ENCODE data around the gene CD19. TPM values are rescaled to one million over a fixed set of nuclear protein-coding genes. Genes with fewer than 3 reads are reported as not detected.
"Not testable (repeated sequence)": the region's sequence is repeated elsewhere in the genome, so short reads cannot be mapped to it uniquely, and the experiment has no call there.

The CD19 gene
- total RNA-seq: not detected

DNA sequence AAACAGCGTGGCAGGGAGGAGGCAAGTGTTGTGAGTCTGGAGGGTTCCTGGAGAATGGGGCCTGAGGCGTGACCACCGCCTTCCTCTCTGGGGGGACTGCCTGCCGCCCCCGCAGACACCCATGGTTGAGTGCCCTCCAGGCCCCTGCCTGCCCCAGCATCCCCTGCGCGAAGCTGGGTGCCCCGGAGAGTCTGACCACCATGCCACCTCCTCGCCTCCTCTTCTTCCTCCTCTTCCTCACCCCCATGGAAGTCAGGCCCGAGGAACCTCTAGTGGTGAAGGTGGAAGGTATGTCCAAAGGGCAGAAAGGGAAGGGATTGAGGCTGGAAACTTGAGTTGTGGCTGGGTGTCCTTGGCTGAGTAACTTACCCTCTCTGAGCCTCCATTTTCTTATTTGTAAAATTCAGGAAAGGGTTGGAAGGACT, at the start of gene CD19:
Gene CD19, plus strand, starts transcription at position 171 of the 425 bp plus-strand sequence. Its CDS starts 30 bp downstream, at position 201.
- no peak for DNase-seq
- peaks cover 18% of the 10 kb centered on the region for H3K4me1 Mint-ChIP-seq
- H3K9me3 Mint-ChIP-seq (ENCODE audit: low read depth): no peaks in the 10 kb centered on the region
- CTCF ChIA-PET: interaction anchor here (1.7 to 2.6 kb wide), 2 partner anchors 9 to 13 kb away, joined by 5 to 16 read pairs; no protein-coding TSS in a partner anchor
- peak within 1 kb of the TSS; percentile 4 for H3K27ac Mint-ChIP-seq
- H3K27me3 Mint-ChIP-seq: no peaks in the 10 kb centered on the region
- H3K36me3 Mint-ChIP-seq: no peaks in the 10 kb centered on the region
- no peak within 1 kb of the TSS for H3K4me3 Mint-ChIP-seq
- no peak for ATAC-seq

- Mint-ChIP-seq H3K4me1 (peaks cover 30% of the 10 kb centered on the region), H3K27me3 (peaks cover 3% of the 10 kb centered on the region), H3K27ac (no peak overlapping the region), H3K9me3 (ENCODE audit: low read depth) (no peaks in the 10 kb centered on the region), H3K36me3 (no peaks in the 10 kb centered on the region), H3K4me3 (no peak overlapping the region)
- no peak for DNase-seq
- ATAC-seq: no peak
- CTCF ChIA-PET: interaction anchor here (1.0 to 1.8 kb wide), 2 partner anchors 9 to 11 kb away, joined by 3 to 4 read pairs; no protein-coding TSS in a partner anchor
These were observed 49.1 kb upstream of the CD19 start for GRCh38 chr16:28882551-28883160.

- Mint-ChIP-seq H3K4me1 (peaks cover 22% of the 10 kb centered on the region), H3K27me3 (peaks cover 3% of the 10 kb centered on the region), H3K9me3 (ENCODE audit: low read depth) (no peaks in the 10 kb centered on the region), H3K27ac (no peak overlapping the region), H3K4me3 (no peak overlapping the region), H3K36me3 (no peaks in the 10 kb centered on the region)
- DNase-seq (no peak), ATAC-seq (no peak)
- CTCF ChIA-PET: interaction anchor here (0.9 to 1.8 kb wide), 3 partner anchors 10 to 12 kb away, joined by 3 to 4 read pairs (median 3); no protein-coding TSS in a partner anchor
These were observed 48.4 kb upstream of the CD19 start for GRCh38 chr16:28883221-28883996.

GRCh38 chr16:28884045-28884444, 47.7 kb upstream of the CD19 start:
- H3K36me3 Mint-ChIP-seq: no peaks in the 10 kb centered on the region
- no peak overlapping the region for H3K4me3 Mint-ChIP-seq
- H3K27ac Mint-ChIP-seq: no peak overlapping the region
- peaks cover 17% of the 10 kb centered on the region for H3K4me1 Mint-ChIP-seq
- CTCF ChIA-PET: interaction anchor here (0.9 kb wide), 1 partner anchor 12 kb away, joined by 3 read pairs; no protein-coding TSS in a partner anchor
- H3K27me3 Mint-ChIP-seq: peaks cover 3% of the 10 kb centered on the region
- H3K9me3 Mint-ChIP-seq (ENCODE audit: low read depth): no peaks in the 10 kb centered on the region
- ATAC-seq (no peak), DNase-seq (no peak)

- CTCF ChIA-PET: interaction anchor here (0.7 to 1.0 kb wide), 2 partner anchors 69 to 92 kb away, joined by 3 read pairs; no protein-coding TSS in a partner anchor
- Mint-ChIP-seq H3K27me3 (no peaks in the 10 kb centered on the region), H3K4me3 (no peak overlapping the region), H3K27ac (no peak overlapping the region), H3K9me3 (ENCODE audit: low read depth) (no peaks in the 10 kb centered on the region), H3K36me3 (no peaks in the 10 kb centered on the region), H3K4me1 (peaks cover 1% of the 10 kb centered on the region)
- ATAC-seq: no peak
- no peak for DNase-seq
These were observed 44.8 kb upstream of the CD19 start for GRCh38 chr16:28886945-28887344.

DNA sequence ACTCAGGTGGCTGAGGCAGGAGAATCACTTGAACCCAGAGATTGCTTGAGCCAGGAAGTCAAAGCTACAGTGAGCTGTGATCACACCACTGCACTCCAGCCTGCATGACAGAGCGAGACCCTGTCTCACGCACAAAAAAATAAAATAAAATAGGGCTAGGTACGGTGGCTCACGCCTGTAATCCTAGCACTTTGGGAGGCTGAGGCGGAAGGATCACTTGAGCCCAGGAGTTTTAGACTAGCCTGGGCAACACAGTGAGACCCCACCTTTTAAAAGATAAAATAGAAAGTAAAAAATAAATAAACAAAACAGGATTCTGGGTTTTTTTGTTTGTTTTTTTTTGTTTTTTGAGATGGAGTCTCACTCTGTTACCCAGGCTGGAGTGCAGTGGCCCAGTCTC, 41.4 kb upstream of the CD19 start:
- H3K27ac Mint-ChIP-seq; ATAC-seq; DNase-seq; H3K4me3 Mint-ChIP-seq; H3K27me3 Mint-ChIP-seq; H3K36me3 Mint-ChIP-seq; H3K9me3 Mint-ChIP-seq (ENCODE audit: low read depth); H3K4me1 Mint-ChIP-seq: not testable (repeated sequence)
- CTCF ChIA-PET: interaction anchor here (1.6 kb wide), 1 partner anchor 16 kb away, joined by 5 read pairs; no protein-coding TSS in a partner anchor

GRCh38 chr16:28891964-28892890, 39.5 kb upstream of the CD19 start:
- peaks cover 4% of the 10 kb centered on the region for H3K4me1 Mint-ChIP-seq
- H3K27me3 Mint-ChIP-seq: no peaks in the 10 kb centered on the region
- no peak overlapping the region for H3K4me3 Mint-ChIP-seq
- DNase-seq (no peak), ATAC-seq (no peak)
- no peaks in the 10 kb centered on the region for H3K36me3 Mint-ChIP-seq
- peak overlapping the region; percentile 37 for H3K27ac Mint-ChIP-seq
- CTCF ChIA-PET: no interaction called here
- H3K9me3 Mint-ChIP-seq (ENCODE audit: low read depth): no peaks in the 10 kb centered on the region

DNA sequence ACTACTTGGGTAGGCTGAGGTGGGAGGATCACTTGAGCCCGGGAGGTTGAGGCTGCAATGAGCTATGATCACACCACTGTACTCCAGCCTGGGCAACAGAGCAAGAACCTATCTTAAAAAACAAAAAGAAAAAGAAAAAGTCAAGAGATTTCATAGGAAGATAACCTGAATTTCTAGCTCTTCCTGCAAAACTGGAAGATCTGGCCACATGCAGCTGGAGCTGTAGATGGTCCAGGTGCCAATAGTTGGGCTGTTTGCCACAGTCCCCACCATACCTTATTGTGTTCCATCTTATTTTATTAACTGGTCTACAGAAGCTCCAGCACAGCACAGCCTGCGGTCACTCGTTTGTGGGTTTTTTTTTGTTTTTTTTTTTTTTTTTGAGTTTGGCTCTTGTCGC, 38.5 kb upstream of the CD19 start:
- Mint-ChIP-seq H3K4me3 (no peak overlapping the region), H3K4me1 (peaks cover 4% of the 10 kb centered on the region), H3K27me3 (no peaks in the 10 kb centered on the region), H3K36me3 (no peaks in the 10 kb centered on the region), H3K27ac (no peak overlapping the region), H3K9me3 (ENCODE audit: low read depth) (no peaks in the 10 kb centered on the region)
- CTCF ChIA-PET: no interaction called here
- DNase-seq: no peak
- ATAC-seq: no peak

- Mint-ChIP-seq H3K4me1 (peaks cover 7% of the 10 kb centered on the region), H3K27me3 (no peaks in the 10 kb centered on the region), H3K36me3 (no peaks in the 10 kb centered on the region), H3K9me3 (ENCODE audit: low read depth) (no peaks in the 10 kb centered on the region), H3K27ac (no peak overlapping the region), H3K4me3 (no peak overlapping the region)
- ATAC-seq: no peak
- DNase-seq: no peak
- CTCF ChIA-PET: interaction anchor here (0.7 kb wide), 1 partner anchor 49 kb away, joined by 3 read pairs; no protein-coding TSS in a partner anchor
These were observed 36.2 kb upstream of the CD19 start for GRCh38 chr16:28895609-28896008.

DNA sequence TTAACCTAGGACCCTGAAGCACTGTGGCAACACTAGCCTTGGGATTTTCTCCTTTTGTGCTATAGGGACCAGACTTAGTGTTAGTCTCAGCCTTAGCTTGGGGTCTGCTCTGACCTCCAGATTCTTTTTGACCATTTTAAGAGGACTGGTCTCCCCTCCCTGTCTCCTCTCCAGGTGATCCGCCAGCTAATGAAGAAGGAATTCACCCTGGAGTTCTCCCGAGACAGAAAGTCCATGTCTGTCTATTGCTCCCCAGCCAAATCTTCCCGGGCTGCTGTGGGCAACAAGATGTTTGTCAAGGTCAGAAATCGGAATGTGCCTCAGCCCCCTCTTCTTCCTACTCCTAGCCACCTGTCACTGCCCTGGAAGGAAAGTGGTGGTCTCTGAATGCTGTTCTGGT, 33.9 kb upstream of the CD19 start:
- Mint-ChIP-seq H3K36me3 (no peaks in the 10 kb centered on the region), H3K27ac (no peak overlapping the region), H3K9me3 (ENCODE audit: low read depth) (no peaks in the 10 kb centered on the region), H3K4me1 (peaks cover 3% of the 10 kb centered on the region), H3K27me3 (no peaks in the 10 kb centered on the region), H3K4me3 (no peak overlapping the region)
- ATAC-seq: no peak
- CTCF ChIA-PET: no interaction called here
- no peak for DNase-seq

- peaks cover 3% of the 10 kb centered on the region for H3K4me1 Mint-ChIP-seq
- H3K27ac Mint-ChIP-seq: no peak overlapping the region
- H3K9me3 Mint-ChIP-seq (ENCODE audit: low read depth): no peaks in the 10 kb centered on the region
- no peaks in the 10 kb centered on the region for H3K27me3 Mint-ChIP-seq
- DNase-seq (no peak), ATAC-seq (no peak)
- H3K4me3 Mint-ChIP-seq: no peak overlapping the region
- CTCF ChIA-PET: no interaction called here
- no peaks in the 10 kb centered on the region for H3K36me3 Mint-ChIP-seq
These were observed 33.5 kb upstream of the CD19 start for GRCh38 chr16:28898266-28898665.

DNA sequence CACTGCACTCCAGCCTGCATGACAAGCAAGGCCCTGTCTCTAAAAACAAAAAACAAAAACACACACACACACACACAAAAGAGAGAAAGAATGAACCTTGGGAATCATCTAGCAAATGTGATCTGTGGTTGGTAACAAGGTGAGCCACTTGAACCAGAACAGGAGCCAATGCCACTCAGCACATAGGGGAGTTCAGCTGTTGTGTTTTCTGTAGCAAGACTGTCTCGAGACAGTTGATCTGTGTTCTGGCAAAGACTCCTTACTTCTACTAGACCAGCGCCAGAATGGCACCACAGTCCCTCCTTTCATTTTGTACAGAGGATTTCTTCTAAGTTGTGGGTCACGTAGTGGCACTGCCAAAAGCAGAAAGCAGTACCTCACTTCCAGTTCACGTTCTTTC, 32.8 kb upstream of the CD19 start:
- CTCF ChIA-PET: no interaction called here
- Mint-ChIP-seq H3K27ac (no peak overlapping the region), H3K4me3 (no peak overlapping the region), H3K27me3 (no peaks in the 10 kb centered on the region), H3K9me3 (ENCODE audit: low read depth) (no peaks in the 10 kb centered on the region), H3K36me3 (no peaks in the 10 kb centered on the region), H3K4me1 (peaks cover 3% of the 10 kb centered on the region)
- ATAC-seq (no peak), DNase-seq (no peak)
